Ascending aorta (tissue), 2 donors: ENCODE measurements around the gene DMD. TPM values are rescaled to one million over a fixed set of nuclear protein-coding genes. Genes with fewer than 3 reads are reported as not detected.

ENCODE experiments used
- DNase-seq, 2 donors: peaks; one replicate each; pipeline ENCODE4 v3.0.0-alpha.2; 2019; ENCODE audit warnings: low spot score in 2 of 2
- H3K27ac ChIP-seq, 2 donors: fragments of 200-600 bp; sonication (generic); one replicate each; pipeline ENCODE4 v1.5.1; 2016 to 2017; ENCODE audit warnings: mild to moderate bottlenecking in 1 of 2
- H3K27me3 ChIP-seq: fragments of 200-600 bp; sonication (generic); one replicate; pipeline ENCODE4 v1.5.1; 2017
- H3K36me3 ChIP-seq, 2 donors: fragments of 200-600 bp; sonication (generic); one replicate each; pipeline ENCODE4 v1.5.1; 2016
- H3K4me1 ChIP-seq, 2 donors: fragments of 200-600 bp; sonication (generic); one replicate each; pipeline ENCODE4 v1.5.1; 2016 to 2017; ENCODE audit warnings: mild to moderate bottlenecking in 1 of 2
- H3K4me3 ChIP-seq, 2 donors: fragments of 200-600 bp; sonication (generic); one replicate each; pipeline ENCODE4 v1.5.1; 2016 to 2017; ENCODE audit warnings: mild to moderate bottlenecking in 1 of 2
- H3K9me3 ChIP-seq, 2 donors: fragments of 200-600 bp; sonication (generic); one replicate each; pipeline ENCODE4 v1.5.1; 2016
- CTCF ChIP-seq, 3 experiments: fragments of 200-600 bp in 2 of 3; fragments of 450-650 bp in 1 of 3; sonication (generic) in 2 of 3; IDR thresholded peaks; one replicate each; pipeline ENCODE4 v1.5.1; 2016 to 2019; ENCODE audit warnings: antibody characterized with exemption in 3 of 3, mild to moderate bottlenecking in 1 of 3, moderate library complexity in 1 of 3
- intact Hi-C: fragments of 100-400 bp; cut with DNase I; formaldehyde crosslinking; loops from one replicate; pipeline ENCODE4 v1.15.1; 2023
- total RNA-seq: library from RNA; depleted of rRNA; stranded (reverse); fragments of >200 nt; gene quantifications from one replicate; pipeline ENCODE4 v1.1.0, GENCODE V29; 2016

Gene DMD
- total RNA-seq, 1 donor from 2014 or later: 40.0 TPM

GRCh38 chrX:31166416-31166815, 2044.9 kb downstream of the DMD start:
- H3K4me3 ChIP-seq: no peak overlapping the region
- H3K27me3 ChIP-seq: no peaks in the 10 kb centered on the region
- intact Hi-C loops: no loop called here

GRCh38 chrX:31165241-31166035, 2045.9 kb downstream of the DMD start:
- Histone ChIP-seq H3K27me3 (no peaks in the 10 kb centered on the region), H3K27ac (no peak overlapping the region), H3K4me3 (no peak overlapping the region), H3K4me1 (no peaks in the 10 kb centered on the region), H3K36me3 (no peaks in the 10 kb centered on the region), H3K9me3 (no peaks in the 10 kb centered on the region)
- intact Hi-C loops: no loop called here
- TF ChIP-seq CTCF (IDR thresholded peaks at IDR 0.05): no peak
- DNase-seq: no peak

More at GRCh38 chrX:31166416-31166815, 2044.9 kb downstream of the DMD start:
- no peaks in the 10 kb centered on the region for H3K36me3 ChIP-seq
- no peaks in the 10 kb centered on the region for H3K9me3 ChIP-seq
- no peak overlapping the region for H3K27ac ChIP-seq
- no peak for DNase-seq
- no peak for TF ChIP-seq CTCF (IDR thresholded peaks at IDR 0.05)
- H3K4me1 ChIP-seq: no peaks in the 10 kb centered on the region

- H3K9me3 ChIP-seq: no peaks in the 10 kb centered on the region
- intact Hi-C loops: no loop called here
- no peaks in the 10 kb centered on the region for H3K4me1 ChIP-seq
- no peaks in the 10 kb centered on the region for H3K27me3 ChIP-seq
- H3K36me3 ChIP-seq: no peaks in the 10 kb centered on the region
- no peak for DNase-seq
- no peak for TF ChIP-seq CTCF (IDR thresholded peaks at IDR 0.05)
- H3K27ac ChIP-seq: no peak overlapping the region
- H3K4me3 ChIP-seq: no peak overlapping the region
These were observed 2056.4 kb downstream of the DMD start for GRCh38 chrX:31154946-31155345.

- Histone ChIP-seq H3K36me3 (no peaks in the 10 kb centered on the region), H3K4me3 (no peak overlapping the region), H3K4me1 (no peaks in the 10 kb centered on the region), H3K9me3 (no peaks in the 10 kb centered on the region), H3K27ac (no peak overlapping the region), H3K27me3 (no peaks in the 10 kb centered on the region)
- no peak for TF ChIP-seq CTCF (IDR thresholded peaks at IDR 0.05)
- no peak for DNase-seq
- intact Hi-C loops: no loop called here
These were observed 2057.8 kb downstream of the DMD start for GRCh38 chrX:31153475-31154047.

DNA sequence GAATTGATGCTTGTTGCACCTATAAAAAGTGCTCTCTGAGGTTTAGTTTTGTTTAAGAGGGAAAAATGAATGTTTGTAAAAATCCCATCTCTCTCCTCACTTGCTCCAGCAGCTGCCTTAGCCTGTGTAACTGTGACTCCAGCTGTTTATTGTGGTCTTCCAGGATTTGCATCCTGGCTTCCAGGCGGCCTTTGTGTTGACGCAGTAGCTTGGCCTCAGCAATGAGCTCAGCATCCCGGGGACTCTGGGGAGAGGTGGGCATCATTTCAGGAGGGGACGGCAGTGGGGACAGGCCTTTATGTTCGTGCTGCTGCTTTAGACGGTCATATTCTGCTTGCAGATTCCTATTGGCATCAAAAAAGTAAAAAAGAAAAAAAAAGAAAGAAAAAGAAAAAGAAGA, 2064.2 kb downstream of the DMD start:
- no peak overlapping the region for H3K4me3 ChIP-seq
- no peaks in the 10 kb centered on the region for H3K4me1 ChIP-seq
- no peaks in the 10 kb centered on the region for H3K27me3 ChIP-seq
- H3K9me3 ChIP-seq: no peaks in the 10 kb centered on the region
- H3K27ac ChIP-seq: no peak overlapping the region
- intact Hi-C loops: no loop called here
- no peak for TF ChIP-seq CTCF (IDR thresholded peaks at IDR 0.05)
- no peak for DNase-seq
- peaks cover 4% of the 10 kb centered on the region in 2 donors for H3K36me3 ChIP-seq
